Frontal cortex (tissue), 4 donors: ENCODE measurements around the gene DENND2C. TPM values are rescaled to one million over a fixed set of nuclear protein-coding genes. Genes with fewer than 3 reads are reported as not detected.
"Not testable (repeated sequence)": the region's sequence is repeated elsewhere in the genome, so short reads cannot be mapped to it uniquely, and the experiment has no call there.

Experiments
- DNase-seq, 2 donors: peaks; one replicate each; pipeline ENCODE4 v3.0.0; 2012; ENCODE audit warnings: low spot score in 2 of 2
- FAIRE-seq: peaks from 2 replicates; lab custom pipeline; 2012; peaks lifted over from hg19 to GRCh38; lab: Jason Lieb, UNC
- total RNA-seq: library from RNA; depleted of rRNA; stranded (reverse); fragments of >200 nt; gene quantifications from one replicate; pipeline ENCODE4 v1.2.3, GENCODE V29; 2014
- donor health status: control.
- donor health status: control.
- donor health status: control.

The DENND2C gene
- total RNA-seq, 1 donor from 2014 or later, result 2.0 TPM

DNA sequence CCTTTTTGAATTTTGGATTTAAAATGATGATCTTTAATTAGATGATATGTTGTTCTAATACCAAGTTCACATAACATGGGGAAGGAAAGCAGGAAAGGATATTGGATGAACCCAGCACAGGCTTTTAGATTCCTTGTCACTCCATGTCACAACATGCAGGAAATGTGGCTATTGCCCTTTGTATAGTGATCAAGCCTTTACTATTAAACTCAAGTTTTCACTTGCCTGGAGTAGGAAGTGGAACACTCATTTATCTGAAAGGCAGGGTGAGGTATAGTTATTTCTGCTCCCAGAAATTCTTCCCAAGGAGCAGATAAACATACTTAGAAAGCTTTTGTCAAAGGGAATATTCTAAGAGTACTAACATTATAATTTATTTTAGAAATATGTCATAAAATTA lies 51.2 kb downstream of the DENND2C start:
- DNase-seq (no peak), FAIRE-seq (no peak)

DNA sequence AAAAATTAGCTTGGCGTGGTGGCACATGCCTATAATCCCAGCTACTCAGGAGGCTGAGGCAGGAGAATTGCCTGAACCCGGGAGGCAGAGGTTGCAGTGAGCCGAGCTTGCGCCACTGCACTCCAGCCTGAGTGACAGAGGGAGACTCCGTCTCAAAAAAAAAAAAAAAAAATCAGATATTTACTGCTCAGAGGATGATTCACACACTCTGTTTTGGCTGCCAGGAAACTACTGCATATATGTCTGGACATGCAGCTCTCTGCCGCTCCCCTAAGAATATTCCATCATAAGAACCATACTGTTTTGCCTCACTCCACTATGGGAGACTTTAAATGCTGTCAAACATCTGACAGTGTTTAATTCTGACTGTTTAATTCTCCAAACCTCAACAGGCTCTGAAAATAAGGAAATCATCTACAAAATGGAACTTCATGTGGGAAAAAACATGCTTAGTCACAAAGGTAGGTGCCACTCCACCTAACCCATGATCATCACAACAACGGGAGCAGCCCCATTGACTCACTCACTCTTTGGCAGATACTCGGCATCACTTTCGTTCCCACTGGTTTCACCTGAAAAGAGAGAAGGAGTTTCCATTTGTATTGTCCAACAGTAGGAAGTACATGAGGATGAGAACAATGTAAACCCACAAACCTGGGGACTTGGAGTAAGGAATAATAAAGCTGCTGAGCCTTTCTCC lies 59.2 kb downstream of the DENND2C start:
- FAIRE-seq (no peak), DNase-seq (no peak)

DNA sequence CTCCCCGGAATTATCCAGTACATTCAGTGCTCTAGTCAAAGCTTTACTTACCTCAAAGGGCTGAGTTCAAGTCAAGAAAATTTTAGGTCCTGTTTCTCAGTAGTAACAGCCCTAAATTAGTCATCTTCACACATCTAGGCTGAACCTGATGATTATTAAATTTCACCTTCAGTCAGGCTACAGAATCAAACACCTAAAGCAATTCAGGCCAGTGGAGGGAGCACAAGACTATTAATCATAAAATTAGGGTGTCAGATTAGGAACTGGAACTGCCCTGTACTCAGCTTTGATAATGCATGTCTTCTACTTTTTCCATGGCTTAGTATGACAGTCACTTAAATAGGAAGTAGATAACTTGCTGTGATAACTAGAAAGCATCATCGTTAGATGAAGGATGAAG lies 60.0 kb downstream of the DENND2C start:
- no peak for DNase-seq
- FAIRE-seq, result no peak

DNA sequence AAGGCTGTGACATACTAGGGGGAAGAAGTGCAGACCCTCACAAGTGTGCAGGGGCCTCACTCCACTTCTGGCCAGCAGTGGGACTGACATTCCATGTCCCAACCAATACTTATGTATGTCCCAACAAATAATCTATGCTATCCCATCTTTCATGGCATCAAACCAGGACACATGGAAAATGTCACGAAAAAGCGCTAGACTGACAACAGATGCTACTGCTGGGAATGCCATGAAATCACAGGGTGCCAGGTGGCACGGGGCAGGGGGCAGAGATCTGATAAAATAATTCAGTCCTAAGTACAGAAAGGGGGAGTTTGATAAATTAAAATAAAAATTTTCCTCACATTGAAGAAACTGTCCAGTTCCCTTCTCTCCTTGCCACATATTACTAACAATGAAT lies 60.8 kb downstream of the DENND2C start:
- no peak for FAIRE-seq
- DNase-seq, result no peak

DNA sequence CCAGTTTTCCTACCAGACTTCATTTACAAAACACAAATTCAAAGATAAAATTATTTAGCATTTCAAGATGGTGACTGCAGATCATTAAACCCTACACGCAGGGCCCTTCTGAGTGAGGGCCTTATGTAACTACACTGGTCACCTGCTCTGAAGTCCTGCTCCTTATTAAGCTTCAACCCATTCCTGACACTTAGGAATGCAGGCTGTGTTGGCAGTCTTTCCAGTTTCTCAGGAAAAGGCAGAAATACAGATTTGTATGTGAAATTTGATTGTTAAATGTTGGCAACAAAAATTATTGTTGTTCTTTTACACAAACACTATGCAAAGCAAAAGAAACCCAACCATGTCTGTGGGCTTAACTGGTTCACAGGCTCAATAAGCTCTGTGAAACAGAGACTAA lies 62.6 kb downstream of the DENND2C start:
- FAIRE-seq, result no peak
- no peak for DNase-seq

DNA sequence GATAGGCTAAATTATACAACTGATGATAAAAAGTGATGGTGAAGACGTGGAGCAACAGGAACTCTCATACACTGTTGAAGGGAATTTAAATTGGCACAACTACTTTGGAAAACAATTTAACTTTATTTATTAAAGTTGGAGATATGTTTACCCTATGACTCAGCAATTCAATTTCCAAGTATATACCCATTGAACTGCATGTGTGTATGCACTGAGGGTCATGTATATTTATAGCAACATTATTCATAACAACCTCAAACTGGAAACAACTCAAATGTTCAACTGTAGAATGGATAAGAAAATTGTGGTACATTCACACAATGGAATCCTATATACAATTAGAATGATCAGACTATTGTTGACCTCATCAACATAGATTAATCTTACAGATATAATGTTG lies 71.9 kb downstream of the DENND2C start:
- FAIRE-seq (no peak), DNase-seq (no peak)

DNA sequence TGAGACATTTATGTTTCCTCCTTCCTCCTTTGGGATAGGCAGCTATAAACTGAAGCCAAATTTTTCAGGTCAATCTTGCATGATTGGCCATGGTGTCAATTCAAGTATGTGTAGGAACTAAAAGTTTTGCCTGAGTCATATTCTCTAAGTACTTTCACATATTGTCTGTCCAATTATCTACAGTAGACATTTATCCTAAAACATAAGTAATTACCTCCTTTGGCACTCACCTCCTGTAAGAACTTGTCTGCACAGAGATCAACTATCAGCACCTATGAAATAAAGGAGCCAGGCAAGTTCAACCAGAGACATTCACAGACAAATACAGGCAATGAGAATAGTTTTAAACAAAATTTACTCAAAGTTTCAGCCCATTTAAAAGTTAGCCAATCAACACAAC lies 74.2 kb downstream of the DENND2C start:
- DNase-seq, result no peak
- no peak for FAIRE-seq

DNA sequence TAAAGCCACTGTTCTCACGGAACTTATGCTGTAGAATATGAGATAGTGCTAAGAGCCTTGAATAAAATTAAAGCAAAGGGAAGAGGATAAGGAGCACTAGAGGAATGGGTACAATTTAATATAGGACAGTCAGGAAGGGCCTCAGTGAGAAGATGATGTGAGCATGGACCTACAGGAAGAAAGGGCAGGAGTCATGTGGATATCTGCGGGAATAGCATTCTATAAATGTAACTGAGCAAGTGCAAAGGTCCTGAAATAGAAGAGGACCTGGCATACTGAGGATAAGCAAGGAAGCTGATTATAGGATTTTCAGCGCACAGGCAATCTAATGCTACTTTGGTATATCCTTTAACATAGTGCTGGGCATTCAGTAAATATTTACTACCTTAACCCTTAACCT lies 75.8 kb downstream of the DENND2C start:
- no peak for FAIRE-seq

DNA sequence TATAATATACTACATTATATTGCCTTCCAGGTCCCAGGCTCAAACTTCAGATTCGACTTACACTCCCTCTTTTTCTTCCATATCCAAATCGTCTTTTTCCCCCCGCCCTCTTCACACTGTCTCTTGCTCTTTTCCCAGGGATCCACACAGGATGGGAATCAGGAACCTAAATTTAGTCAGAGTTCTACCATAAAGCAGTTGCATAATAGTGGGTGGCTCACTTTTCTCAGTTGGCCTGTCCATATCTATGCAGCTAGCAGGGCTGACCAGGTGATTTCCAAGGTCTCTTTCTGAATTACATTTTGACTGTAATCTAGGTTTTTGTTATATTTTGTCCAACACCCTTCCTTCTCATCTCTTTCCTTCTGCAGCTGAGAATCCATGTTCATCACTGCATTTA lies 80.7 kb downstream of the DENND2C start:
- FAIRE-seq, result no peak
- DNase-seq, result no peak

More for the DNA sequence above, 75.8 kb downstream of the DENND2C start:
- DNase-seq, result no peak

DNA sequence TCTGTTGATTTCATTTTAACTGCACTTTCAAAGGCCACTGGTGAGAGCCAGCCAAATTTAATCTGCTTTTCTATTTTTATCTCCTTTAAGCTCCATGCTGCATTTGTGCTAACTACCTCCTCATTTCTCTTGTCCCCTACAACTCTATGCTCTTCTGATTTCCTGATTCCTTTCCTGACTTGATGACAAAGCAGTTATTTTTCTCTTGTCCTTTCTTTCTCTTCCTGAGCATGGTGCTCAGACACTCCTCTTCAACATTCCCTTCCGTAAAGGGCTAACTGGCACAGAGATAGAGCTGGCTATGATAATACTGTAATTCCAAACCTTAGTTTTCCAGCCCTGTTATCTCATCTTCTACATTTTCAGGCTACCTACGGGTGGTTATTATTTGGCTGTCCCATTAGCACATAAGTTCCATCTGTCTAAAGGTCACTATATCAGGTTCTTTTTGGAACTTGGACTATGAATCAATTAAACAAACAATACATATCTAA lies 81.6 kb downstream of the DENND2C start:
- no peak for FAIRE-seq
- no peak for DNase-seq

DNA sequence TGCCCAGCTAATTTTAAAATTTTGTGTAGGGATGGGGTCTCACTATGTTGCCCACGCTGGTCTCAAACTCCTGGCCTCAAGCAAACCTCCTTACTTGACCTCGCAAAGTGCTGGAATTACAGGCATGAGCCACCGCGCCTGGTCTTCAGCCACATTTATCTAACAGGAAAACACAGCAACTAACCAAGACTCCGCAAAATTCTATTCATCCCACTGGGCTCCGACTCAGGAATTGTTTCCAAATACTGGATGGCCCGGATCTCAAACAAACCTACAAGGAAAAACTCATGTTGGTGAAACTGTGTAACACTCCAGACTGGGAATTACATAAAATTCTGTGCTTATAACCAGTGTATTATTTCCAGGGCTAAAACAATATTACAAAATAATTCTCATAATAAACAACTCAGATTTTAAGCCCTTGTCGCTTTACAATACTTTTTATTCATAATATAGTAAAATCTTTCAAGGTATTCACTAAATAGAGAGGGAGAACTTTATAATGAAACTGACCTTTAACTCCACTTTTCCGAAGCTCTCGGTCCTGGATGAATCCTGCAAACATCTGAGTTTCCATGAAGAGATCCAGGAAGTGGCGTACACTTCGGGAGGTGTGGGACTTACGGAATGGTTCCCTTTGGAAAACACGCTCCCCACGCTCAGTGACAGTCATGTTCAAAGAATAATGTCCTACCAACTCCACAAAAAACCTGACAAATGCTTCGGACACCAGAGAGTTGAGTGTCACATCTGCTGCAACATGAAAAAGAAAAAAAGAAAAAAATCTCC lies 82.5 kb downstream of the DENND2C start:
- no peak for FAIRE-seq

DNA sequence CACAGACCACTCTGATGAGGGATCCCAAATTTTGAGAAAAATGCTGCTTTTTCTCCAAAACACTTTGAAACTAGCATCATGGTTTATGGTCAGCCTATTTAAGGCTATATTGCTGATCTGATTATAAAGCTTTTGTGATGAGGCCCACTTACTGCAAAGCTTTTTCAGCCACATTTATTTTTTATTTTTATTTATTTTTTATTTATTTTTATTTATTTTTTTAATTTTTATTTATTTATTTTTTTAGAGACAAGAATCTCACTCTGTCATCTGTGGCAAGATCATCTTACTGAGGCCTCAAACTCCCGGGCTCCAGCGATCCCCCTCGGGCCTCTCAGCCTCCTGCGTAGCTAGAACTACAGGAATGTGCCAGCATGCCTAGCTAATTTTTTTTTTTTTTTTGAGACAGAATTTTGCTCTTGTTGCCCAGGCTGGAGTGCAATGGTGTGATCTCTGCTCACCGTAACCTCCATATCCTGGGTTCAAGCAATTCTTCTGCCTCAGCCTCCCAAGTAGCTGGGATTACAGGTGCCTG lies 83.3 kb downstream of the DENND2C start:
- no peak for DNase-seq
- no peak for FAIRE-seq

More for the DNA sequence above, 82.5 kb downstream of the DENND2C start:
- no peak for DNase-seq

DNA sequence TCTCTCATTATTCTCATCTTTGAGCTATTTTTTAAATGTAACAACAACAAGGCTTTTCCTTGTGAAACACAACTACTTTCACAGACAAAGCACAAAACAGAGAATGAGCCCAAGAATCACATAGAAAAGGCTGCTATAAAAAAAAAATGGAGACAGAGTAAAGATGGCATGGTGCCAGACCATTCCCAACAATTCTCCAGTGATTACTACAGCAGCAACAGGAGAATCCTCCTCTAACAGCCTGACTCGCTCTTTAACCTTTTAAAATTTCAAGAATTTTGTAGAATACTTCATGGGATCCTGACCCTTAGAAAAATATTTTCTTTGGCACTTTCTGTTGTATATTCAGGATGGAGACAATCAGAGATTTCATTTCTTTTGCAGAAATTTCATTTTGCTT lies 84.6 kb downstream of the DENND2C start:
- DNase-seq (no peak), FAIRE-seq (no peak)

DNA sequence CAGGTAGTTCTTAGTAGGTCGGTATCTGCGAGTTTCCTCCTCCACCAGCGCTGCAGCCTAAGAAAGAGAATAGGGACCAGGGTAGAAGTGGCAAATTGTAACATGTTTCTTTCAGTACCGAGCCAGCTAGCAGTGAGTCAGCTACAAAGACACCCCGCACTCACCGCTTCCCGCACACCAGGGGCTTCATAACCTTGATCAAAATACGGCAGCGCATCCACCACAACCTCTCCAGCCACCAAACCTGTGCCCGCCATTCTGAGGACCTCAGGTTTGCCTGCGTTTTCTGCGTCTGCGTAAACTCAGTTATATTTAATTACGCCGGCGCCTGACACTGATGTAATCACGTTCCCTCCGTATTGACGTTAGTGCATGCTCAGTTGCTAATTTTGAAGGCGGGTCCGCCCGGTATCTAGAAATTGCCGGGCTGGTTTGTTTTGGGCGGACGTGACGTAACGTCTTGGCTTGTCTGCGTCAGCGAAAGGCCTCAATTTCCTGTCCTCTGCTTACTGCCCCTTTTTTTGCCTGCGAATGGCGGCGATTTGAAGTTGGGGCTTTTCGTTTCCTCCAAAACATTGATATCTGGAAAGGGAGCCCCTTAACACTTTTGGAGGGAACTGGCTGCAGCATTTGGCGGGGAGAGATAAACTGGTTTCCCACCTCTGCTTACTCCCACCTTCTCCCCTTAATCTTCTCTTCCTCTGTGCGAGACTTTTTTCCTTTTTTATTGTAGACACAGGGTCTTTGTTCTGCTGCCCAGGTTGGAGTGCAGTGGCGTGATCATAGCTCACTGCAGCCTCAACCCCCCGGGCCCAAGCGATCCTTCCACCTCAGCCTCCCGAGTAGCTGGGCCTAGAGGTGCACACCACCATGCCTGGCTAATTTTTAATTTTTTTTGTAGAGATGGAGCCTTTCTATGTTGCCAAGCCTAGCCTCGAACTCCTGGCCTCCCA lies 88.2 kb downstream of the DENND2C start, which contains the start of gene BCAS2:
BCAS2 (minus strand) TSS at position 281 of the 953 bp plus-strand sequence; CDS start at position 257, 24 bp downstream.
- DNase-seq (peak; percentile 63 to 78), FAIRE-seq (peak; percentile 98)

DNA sequence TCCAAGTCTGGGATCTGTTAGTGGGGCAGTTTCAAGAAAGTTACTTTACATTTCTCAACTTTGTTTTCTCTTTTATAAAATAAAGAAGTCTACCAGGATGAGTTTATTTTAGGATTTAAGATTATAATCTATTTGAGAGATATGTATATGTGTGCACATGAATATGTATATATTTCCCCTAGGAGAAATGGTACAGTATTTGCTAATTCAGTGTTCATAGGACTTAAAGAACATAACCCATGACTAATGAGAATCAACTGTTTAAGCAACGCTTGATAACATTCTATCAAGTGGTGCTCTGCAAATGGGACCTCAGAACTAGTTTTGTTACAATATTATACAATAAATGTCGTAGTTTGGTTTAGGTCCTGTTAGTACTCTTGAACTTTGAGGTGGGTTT lies 95.5 kb downstream of the DENND2C start:
- FAIRE-seq (no peak), DNase-seq (no peak)

DNA sequence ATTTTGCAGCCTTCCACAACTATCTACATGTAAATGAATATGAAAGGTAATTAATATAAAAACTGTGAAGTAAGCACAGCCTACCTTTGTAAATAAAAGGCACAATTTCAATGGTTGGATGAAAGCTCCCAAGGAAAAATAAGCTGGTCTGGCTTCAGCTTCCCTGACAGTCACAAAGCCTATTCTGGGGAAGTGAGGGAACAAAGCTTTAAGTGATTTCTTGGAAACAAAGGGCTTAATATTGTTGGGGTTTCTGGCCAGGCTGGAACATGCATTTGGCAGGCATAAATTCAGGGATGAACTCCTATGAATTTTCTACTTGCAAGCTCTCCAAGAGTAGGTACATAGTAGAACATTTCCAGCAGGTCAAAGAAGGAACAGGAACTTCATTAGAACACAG lies 105.7 kb downstream of the DENND2C start:
- DNase-seq, result no peak
- no peak for FAIRE-seq

DNA sequence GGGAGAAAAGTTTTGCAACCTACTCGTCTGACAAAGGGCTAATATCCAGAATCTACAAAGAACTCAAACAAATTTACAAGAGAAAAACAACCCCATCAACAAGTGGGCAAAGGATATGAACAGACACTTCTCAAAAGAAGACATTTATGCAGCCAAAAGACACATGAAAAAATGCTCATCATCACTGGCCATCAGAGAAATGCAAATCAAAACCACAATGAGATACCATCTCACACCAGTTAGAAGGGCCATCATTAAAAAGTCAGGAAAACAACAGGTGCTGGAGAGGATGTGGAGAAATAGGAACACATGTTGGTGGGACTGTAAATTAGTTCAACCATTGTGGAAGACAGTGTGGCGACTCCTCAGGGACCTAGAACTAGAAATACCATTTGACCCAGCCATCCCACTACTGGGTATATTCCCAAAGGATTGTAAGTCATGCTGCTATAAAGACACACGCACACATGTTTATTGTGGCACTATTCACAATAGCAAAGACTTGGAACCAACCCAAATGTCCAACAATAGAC lies 106.8 kb downstream of the DENND2C start:
- DNase-seq, FAIRE-seq: not testable (repeated sequence)

DNA sequence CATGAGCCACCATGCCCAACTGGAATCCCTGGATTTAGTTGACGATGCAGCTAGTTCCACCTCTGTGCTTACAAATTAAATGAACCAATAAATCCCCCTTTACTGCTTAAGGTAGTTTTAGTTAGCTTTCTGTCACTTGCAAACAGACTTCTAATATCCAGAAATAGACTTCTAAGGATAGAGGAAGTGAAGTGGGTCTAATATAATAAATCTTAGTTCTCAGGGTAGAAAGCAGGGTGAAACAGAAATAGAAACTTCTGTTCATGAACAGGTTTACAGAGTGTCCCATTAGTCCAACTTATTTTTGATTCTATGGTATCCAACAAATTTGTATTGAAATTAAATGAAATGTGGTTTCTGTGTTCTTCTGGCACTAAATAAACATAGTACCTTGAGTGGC lies 108.5 kb downstream of the DENND2C start:
- FAIRE-seq (no peak), DNase-seq (no peak)

DNA sequence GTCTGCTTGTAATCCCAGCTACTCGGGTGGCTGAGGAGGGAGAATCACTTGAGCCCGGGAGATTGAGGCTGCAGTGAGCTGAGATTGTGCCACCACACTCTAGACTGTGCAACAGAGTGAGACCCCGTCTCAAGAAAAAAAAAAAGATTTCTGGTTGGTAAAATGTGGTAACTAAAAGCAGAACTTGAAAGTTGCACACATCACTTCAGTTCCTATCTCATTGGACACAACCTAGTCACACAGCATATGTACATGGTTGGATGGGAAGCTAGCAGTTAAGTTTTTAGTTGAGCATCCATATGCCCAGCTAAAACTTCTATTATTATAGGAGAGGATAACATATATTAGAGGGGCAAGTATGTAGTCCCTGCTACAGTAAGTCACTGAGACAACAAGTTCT lies 110.5 kb downstream of the DENND2C start:
- DNase-seq, result no peak
- FAIRE-seq, result no peak

DNA sequence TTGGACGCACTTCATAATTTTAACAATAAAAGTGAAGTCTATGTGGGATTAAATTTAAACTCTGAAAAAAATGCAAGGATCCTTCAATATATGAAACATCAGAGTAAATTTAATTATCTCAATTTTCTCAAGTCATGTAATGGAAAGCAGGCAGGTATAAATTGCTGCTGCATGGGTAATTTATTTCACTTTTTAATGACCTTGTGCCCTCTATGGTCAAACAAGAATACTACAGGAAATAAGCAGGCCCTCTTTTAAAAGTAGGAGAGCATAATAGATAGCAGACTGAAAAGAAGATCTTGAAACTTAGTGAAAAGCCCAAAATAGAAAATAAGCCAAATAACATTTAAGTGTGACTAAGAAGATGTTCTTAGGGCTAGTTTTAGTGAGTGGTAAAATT lies 111.3 kb downstream of the DENND2C start:
- FAIRE-seq (no peak), DNase-seq (peak in 1 of 2 donors; percentile 14)
